ENCODE measurements around the gene KRTAP20-4. TPM values are rescaled to one million over a fixed set of nuclear protein-coding genes. Genes with fewer than 3 reads are reported as not detected.

KRTAP20-4 gene
- total RNA-seq, 1 donor from 2014 or later: not detected

DNA sequence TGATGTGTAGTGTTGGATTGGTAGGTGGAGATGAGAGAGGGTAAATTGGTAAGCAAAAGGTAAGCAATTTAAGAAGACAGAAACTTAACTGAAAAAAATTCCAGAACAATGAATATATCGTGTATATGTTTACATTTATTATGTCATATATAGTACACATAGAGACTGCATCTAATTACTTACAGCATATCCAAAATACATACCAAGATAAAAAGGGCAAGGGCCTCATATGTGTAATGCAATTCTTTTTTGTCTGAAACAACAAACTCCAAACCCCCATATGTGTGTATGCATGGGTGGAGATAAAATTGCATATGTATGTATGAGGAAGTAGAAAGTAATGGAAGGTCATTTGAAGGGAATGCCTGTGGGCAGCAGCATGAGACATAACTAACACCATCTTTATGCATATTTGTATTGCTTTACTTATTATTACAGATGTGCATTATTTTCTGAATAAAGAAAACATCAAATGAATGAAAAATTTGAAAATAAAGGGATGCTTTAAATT, 26.5 kb downstream of the KRTAP20-4 start:
- no peak for FAIRE-seq
- DNase-seq (ENCODE audit: low spot score in 2 of 2): no peak

DNA sequence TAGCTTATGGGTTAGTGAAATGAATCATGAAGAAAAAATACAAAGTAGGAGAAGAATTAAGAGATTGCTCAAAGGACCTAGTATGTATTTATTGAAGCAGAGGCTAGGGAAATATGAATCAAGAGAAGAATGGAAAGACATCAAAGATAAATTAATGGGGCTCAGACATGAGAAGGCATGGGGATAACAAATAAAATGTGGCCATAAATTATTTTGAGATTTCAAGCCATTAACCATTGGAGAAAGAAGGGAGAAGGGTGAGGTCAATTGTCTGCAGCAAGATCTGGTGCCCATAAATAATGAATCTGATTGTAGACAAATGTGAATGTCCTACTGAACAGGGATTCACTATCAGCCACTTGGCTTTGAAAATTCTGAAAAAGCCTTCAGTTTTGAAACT, 32.5 kb downstream of the KRTAP20-4 start:
- DNase-seq (ENCODE audit: low spot score in 2 of 2) (no peak), FAIRE-seq (no peak)

DNA sequence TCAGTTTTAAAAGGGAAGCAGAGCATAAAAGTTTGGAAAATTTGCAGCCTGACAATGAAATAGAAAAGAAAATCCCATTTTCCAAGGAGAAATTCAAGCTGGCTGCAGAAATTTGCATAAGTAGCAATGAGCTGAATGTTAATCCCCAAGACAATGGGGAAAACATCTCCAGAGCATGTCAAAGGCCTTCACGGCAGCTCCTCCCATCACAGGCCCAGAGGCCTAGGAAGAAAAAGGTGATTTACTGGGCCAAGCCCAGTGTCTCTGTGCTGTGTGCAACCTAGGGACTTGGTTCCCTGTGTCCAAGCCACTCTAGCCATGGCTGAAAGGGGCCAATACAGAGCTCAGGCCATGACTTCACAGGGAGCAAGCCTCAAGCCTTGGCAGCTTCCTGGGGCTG, 48.3 kb downstream of the KRTAP20-4 start:
- no peak for DNase-seq (ENCODE audit: low spot score in 2 of 2)
- no peak for FAIRE-seq

Small RNA genes lying within 50 kb of the gene (small RNA-seq; reads per million reads assigned to genes)
- gene KRTAP20-1 (not detected), gene KRTAP20-3 (not detected), gene KRTAP20-4 (not detected), gene KRTAP22-1 (not detected), gene KRTAP22-2 (not detected)

Other genes starting within 250 kb of the KRTAP20-4 start
- gene KRTAP13-2, start 248.4 kb upstream of the KRTAP20-4 start, total RNA-seq: not detected
- gene KRTAP13-1, start 224.6 kb upstream of the KRTAP20-4 start, total RNA-seq: not detected
- gene KRTAP13-3, start 194.7 kb upstream of the KRTAP20-4 start, total RNA-seq: not detected
- gene KRTAP13-4, start 190.4 kb upstream of the KRTAP20-4 start, total RNA-seq: not detected
- not detected for gene KRTAP15-1, start 180.4 kb upstream of the KRTAP20-4 start, total RNA-seq
- gene KRTAP19-1, start 140.3 kb upstream of the KRTAP20-4 start, total RNA-seq: not detected
- gene KRTAP19-2, start 133.2 kb upstream of the KRTAP20-4 start, total RNA-seq: not detected
- not detected for gene KRTAP19-3, start 128.6 kb upstream of the KRTAP20-4 start, total RNA-seq
- not detected for gene KRTAP19-4, start 123.5 kb upstream of the KRTAP20-4 start, total RNA-seq
- not detected for gene KRTAP19-5, start 118.5 kb upstream of the KRTAP20-4 start, total RNA-seq
- gene KRTAP19-6, start 78.8 kb upstream of the KRTAP20-4 start, total RNA-seq: not detected
- not detected for gene KRTAP19-7, start 59.3 kb upstream of the KRTAP20-4 start, total RNA-seq
- gene KRTAP22-2, start 30.2 kb upstream of the KRTAP20-4 start, total RNA-seq: not detected
- gene KRTAP6-3, start 28.2 kb upstream of the KRTAP20-4 start, total RNA-seq: not detected
- not detected for gene KRTAP6-2, start 21.7 kb upstream of the KRTAP20-4 start, total RNA-seq
- gene KRTAP22-1, start 19.5 kb upstream of the KRTAP20-4 start, total RNA-seq: not detected
- gene KRTAP6-1, start 6.7 kb upstream of the KRTAP20-4 start, total RNA-seq: not detected
- not detected for gene KRTAP20-1, start 4.2 kb upstream of the KRTAP20-4 start, total RNA-seq
- not detected for gene KRTAP20-2, start 14.6 kb downstream of the KRTAP20-4 start, total RNA-seq
- gene KRTAP20-3, start 22.2 kb downstream of the KRTAP20-4 start, total RNA-seq: not detected
- not detected for gene KRTAP21-3, start 98.2 kb downstream of the KRTAP20-4 start, total RNA-seq
- gene KRTAP21-2, start 126.6 kb downstream of the KRTAP20-4 start, total RNA-seq: not detected
- gene KRTAP21-1, start 134.8 kb downstream of the KRTAP20-4 start, total RNA-seq: not detected
- not detected for gene KRTAP8-1, start 192.6 kb downstream of the KRTAP20-4 start, total RNA-seq
- not detected for gene KRTAP7-1, start 209.1 kb downstream of the KRTAP20-4 start, total RNA-seq